Ascending aorta (tissue), 2 donors: ENCODE measurements around the gene EIF3I. TPM values are rescaled to one million over a fixed set of nuclear protein-coding genes. Genes with fewer than 3 reads are reported as not detected.

Experiments
- DNase-seq, 2 donors: peaks; one replicate each; pipeline ENCODE4 v3.0.0-alpha.2; 2019; ENCODE audit warnings: low spot score in 2 of 2
- H3K27ac ChIP-seq, 2 donors: fragments of 200-600 bp; sonication (generic); one replicate each; pipeline ENCODE4 v1.5.1; 2016 to 2017; ENCODE audit warnings: mild to moderate bottlenecking in 1 of 2
- H3K27me3 ChIP-seq: fragments of 200-600 bp; sonication (generic); one replicate; pipeline ENCODE4 v1.5.1; 2017
- H3K36me3 ChIP-seq, 2 donors: fragments of 200-600 bp; sonication (generic); one replicate each; pipeline ENCODE4 v1.5.1; 2016
- H3K4me1 ChIP-seq, 2 donors: fragments of 200-600 bp; sonication (generic); one replicate each; pipeline ENCODE4 v1.5.1; 2016 to 2017; ENCODE audit warnings: mild to moderate bottlenecking in 1 of 2
- H3K4me3 ChIP-seq, 2 donors: fragments of 200-600 bp; sonication (generic); one replicate each; pipeline ENCODE4 v1.5.1; 2016 to 2017; ENCODE audit warnings: mild to moderate bottlenecking in 1 of 2
- H3K9me3 ChIP-seq, 2 donors: fragments of 200-600 bp; sonication (generic); one replicate each; pipeline ENCODE4 v1.5.1; 2016
- CTCF ChIP-seq, 3 experiments: fragments of 200-600 bp in 2 of 3; fragments of 450-650 bp in 1 of 3; sonication (generic) in 2 of 3; IDR thresholded peaks; one replicate each; pipeline ENCODE4 v1.5.1; 2016 to 2019; ENCODE audit warnings: antibody characterized with exemption in 3 of 3, mild to moderate bottlenecking in 1 of 3, moderate library complexity in 1 of 3
- intact Hi-C: fragments of 100-400 bp; cut with DNase I; formaldehyde crosslinking; loops from one replicate; pipeline ENCODE4 v1.15.1; 2023
- total RNA-seq: library from RNA; depleted of rRNA; stranded (reverse); fragments of >200 nt; gene quantifications from one replicate; pipeline ENCODE4 v1.1.0, GENCODE V29; 2016

Gene EIF3I
- total RNA-seq, 1 donor from 2014 or later: 234 TPM

DNA sequence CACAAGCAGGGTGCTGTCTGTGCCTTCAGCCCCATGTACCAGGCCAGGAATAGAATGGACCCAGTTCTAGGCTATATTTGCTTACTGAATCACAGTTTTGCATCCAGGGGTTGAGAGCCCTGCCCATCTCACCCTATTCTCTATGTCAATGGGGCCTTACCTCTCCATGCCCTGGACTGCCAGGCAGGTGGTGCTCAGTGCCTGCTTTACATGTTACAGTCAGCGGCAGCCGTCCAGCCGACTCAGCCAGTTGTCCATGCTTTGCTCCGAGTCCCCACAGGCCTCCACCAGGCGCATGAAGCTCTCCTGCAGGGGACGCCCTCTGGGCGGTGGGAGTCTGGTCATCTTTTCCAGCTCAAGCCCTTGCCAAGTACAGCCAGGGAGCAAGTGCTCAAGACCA, 12.6 kb downstream of the EIF3I start:
- Histone ChIP-seq H3K4me1 (no peaks in the 10 kb centered on the region), H3K9me3 (no peaks in the 10 kb centered on the region), H3K27ac (no peak overlapping the region), H3K36me3 (peaks cover 23 to 27% of the 10 kb centered on the region in 2 donors), H3K27me3 (no peaks in the 10 kb centered on the region), H3K4me3 (no peak overlapping the region)
- DNase-seq: no peak
- TF ChIP-seq CTCF (IDR thresholded peaks at IDR 0.05): no peak
- intact Hi-C loops: no loop called here

GRCh38 chr1:32239337-32239736, 17.1 kb downstream of the EIF3I start:
- Histone ChIP-seq H3K27ac (peak overlapping the region; percentile 87 to 89), H3K9me3 (no peaks in the 10 kb centered on the region), H3K27me3 (no peaks in the 10 kb centered on the region), H3K36me3 (no peaks in the 10 kb centered on the region), H3K4me3 (no peak overlapping the region), H3K4me1 (peaks cover 0 to 8% of the 10 kb centered on the region in 2 donors)
- intact Hi-C loops: no loop called here
- DNase-seq: no peak
- TF ChIP-seq CTCF (IDR thresholded peaks at IDR 0.05): no peak

GRCh38 chr1:32239790-32240139, 17.6 kb downstream of the EIF3I start:
- Histone ChIP-seq H3K4me1 (peaks cover 0 to 8% of the 10 kb centered on the region in 2 donors), H3K27me3 (no peaks in the 10 kb centered on the region), H3K27ac (peak overlapping the region; percentile 87 to 89), H3K9me3 (no peaks in the 10 kb centered on the region), H3K4me3 (peak overlapping the region; percentile 69 to 78), H3K36me3 (no peaks in the 10 kb centered on the region)
- intact Hi-C loops: loop anchor here (1.0 to 5.0 kb wide), 5 partner anchors 17 to 132 kb away; partner anchors contain the start of genes EIF3I, HDAC1, KPNA6 and TMEM234
- TF ChIP-seq CTCF (IDR thresholded peaks at IDR 0.05): no peak
- DNase-seq: peak in 1 of 2 donors; percentile 70

DNA sequence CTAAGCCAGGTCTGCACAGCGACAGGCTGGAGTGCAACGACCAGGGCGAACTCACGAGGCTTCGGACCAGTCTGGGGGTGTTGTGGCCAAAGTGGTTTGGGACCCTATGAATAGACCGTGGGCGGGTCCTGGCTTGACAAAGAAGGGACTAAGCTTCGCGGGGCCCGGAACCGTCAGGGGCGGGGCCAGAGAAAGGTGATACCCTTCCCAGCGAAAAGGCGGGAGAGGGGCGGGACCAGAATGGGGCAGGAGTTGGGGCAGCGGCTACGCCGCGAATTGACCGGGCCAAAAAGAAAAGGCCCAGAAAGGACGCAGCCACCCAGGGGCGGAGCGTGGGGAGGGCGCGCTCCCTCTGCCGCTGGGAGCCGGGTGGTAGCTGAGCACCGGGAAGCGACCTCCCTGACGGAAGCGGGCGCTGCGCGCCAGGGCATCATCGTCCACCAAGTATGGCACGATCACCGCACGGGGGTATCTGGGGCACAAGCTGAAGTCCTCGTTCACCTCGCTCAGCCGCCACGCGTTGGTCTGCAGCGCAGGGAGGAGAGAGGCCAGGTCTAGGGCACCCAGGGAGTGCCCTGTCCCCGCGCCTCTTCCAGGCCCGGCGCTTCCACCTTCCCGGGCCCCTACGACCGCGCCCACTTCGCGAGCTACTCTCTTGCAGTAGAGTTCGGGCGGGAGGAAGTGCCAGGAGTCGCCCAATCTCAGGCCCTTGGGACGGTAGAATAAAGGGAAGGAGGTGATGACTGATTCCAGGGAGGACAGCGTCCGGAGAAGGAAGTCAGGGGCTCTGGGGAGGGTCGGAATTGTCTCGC, 18.1 kb downstream of the EIF3I start:
- peak in 2 of 3 experiments; percentile 30 to 35 for TF ChIP-seq CTCF (IDR thresholded peaks at IDR 0.05)
- Histone ChIP-seq H3K27me3 (no peaks in the 10 kb centered on the region), H3K36me3 (no peaks in the 10 kb centered on the region), H3K4me1 (peaks cover 0 to 8% of the 10 kb centered on the region in 2 donors), H3K4me3 (peak overlapping the region; percentile 69 to 78), H3K27ac (peak overlapping the region; percentile 87 to 89), H3K9me3 (no peaks in the 10 kb centered on the region)
- intact Hi-C loops: loop anchor here (1.0 to 5.0 kb wide), 5 partner anchors 18 to 133 kb away; partner anchors contain the start of genes EIF3I, HDAC1, KPNA6 and TMEM234
- peak; percentile 51 to 92 for DNase-seq

GRCh38 chr1:32241001-32241763, 19.0 kb downstream of the EIF3I start:
- peak overlapping the region; percentile 69 to 78 for H3K4me3 ChIP-seq
- peak; percentile 47 to 87 for DNase-seq
- H3K27ac ChIP-seq: peak overlapping the region; percentile 87 to 89
- intact Hi-C loops: loop anchor here (2.0 to 5.0 kb wide), 3 partner anchors 52 to 134 kb away; partner anchors contain the start of genes HDAC1, KPNA6 and TXLNA
- no peak for TF ChIP-seq CTCF (IDR thresholded peaks at IDR 0.05)
- no peaks in the 10 kb centered on the region for H3K27me3 ChIP-seq
- peaks cover 0 to 8% of the 10 kb centered on the region in 2 donors for H3K4me1 ChIP-seq
- no peaks in the 10 kb centered on the region for H3K36me3 ChIP-seq
- H3K9me3 ChIP-seq: no peaks in the 10 kb centered on the region
